ENCODE results near the gene ADGRD1.

DNA sequence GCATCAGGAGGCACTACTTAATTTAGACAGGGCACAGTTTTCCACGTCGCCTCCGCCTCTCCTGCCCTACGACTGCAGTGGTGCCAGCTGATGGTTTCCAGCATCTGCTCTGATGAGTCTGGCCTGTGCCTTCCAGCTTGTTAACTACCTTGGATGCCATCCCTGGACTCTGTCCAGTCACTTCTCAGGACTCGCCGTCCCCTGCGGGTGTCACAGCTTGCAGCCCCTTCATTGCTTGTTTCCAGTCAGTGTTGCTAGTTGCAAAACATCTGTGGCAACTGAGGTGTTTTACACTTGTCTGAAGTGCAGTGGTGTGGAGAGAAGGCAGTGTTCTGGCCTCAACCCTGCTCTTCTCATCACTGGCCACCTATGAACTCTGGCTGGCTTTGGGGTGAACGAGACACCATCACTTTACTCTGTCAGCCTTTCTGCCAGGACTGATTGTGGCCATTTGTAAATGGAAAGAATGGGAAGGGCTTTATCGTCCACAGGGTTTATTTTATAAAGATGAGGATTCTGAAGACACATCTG lies 8.3 kb downstream of the ADGRD1 start:
- no peak for TF ChIP-seq CREB1 (CRISPR knock-in tag; IDR thresholded peaks at IDR 0.05)
- TF ChIP-seq, protein P1, sequence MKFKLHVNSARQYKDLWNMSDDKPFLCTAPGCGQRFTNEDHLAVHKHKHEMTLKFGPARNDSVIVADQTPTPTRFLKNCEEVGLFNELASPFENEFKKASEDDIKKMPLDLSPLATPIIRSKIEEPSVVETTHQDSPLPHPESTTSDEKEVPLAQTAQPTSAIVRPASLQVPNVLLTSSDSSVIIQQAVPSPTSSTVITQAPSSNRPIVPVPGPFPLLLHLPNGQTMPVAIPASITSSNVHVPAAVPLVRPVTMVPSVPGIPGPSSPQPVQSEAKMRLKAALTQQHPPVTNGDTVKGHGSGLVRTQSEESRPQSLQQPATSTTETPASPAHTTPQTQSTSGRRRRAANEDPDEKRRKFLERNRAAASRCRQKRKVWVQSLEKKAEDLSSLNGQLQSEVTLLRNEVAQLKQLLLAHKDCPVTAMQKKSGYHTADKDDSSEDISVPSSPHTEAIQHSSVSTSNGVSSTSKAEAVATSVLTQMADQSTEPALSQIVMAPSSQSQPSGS (CRISPR knock-in tag; IDR thresholded peaks at IDR 0.05; ENCODE audit: borderline replicate concordance, low read depth): no peak
- no peak for TF ChIP-seq SMAD3 (CRISPR knock-in tag; IDR thresholded peaks at IDR 0.05; ENCODE audit: borderline replicate concordance)
- TF ChIP-seq, protein P2, sequence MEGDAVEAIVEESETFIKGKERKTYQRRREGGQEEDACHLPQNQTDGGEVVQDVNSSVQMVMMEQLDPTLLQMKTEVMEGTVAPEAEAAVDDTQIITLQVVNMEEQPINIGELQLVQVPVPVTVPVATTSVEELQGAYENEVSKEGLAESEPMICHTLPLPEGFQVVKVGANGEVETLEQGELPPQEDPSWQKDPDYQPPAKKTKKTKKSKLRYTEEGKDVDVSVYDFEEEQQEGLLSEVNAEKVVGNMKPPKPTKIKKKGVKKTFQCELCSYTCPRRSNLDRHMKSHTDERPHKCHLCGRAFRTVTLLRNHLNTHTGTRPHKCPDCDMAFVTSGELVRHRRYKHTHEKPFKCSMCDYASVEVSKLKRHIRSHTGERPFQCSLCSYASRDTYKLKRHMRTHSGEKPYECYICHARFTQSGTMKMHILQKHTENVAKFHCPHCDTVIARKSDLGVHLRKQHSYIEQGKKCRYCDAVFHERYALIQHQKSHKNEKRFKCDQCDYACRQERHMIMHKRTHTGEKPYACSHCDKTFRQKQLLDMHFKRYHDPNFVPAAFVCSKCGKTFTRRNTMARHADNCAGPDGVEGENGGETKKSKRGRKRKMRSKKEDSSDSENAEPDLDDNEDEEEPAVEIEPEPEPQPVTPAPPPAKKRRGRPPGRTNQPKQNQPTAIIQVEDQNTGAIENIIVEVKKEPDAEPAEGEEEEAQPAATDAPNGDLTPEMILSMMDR (IDR thresholded peaks at IDR 0.05): no peak
- TF ChIP-seq, protein P3, sequence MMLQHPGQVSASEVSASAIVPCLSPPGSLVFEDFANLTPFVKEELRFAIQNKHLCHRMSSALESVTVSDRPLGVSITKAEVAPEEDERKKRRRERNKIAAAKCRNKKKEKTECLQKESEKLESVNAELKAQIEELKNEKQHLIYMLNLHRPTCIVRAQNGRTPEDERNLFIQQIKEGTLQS (CRISPR knock-in tag; conservative IDR thresholded peaks at IDR 0.05): no peak

Data from WTC11 (cell line).